Measurements from ENCODE around the gene UQCRHL. TPM values are rescaled to one million over a fixed set of nuclear protein-coding genes. Genes with fewer than 3 reads are reported as not detected.
"Not testable (repeated sequence)": the region's sequence is repeated elsewhere in the genome, so short reads cannot be mapped to it uniquely, and the experiment has no call there.

Gene UQCRHL
- total RNA-seq, 1 donor from 2014 or later, result 4.7 TPM

- peak overlapping the region; percentile 97 for H3K27ac ChIP-seq (ENCODE audit: low read depth, low read length)
- H3K4me1 ChIP-seq (ENCODE audit: control insufficient read depth in 3 of 3, insufficient read depth in 3 of 3, low read length in 3 of 3), result peaks cover 26 to 37% (median 31%) of the 10 kb centered on the region in 3 donors
- H3K27me3 ChIP-seq (ENCODE audit: control insufficient read depth in 3 of 3, insufficient read depth in 3 of 3, low read length in 3 of 3), result no peaks in the 10 kb centered on the region
- peak overlapping the region; percentile 98 to 99 (median 99) for H3K9ac ChIP-seq (ENCODE audit: low read depth in 1 of 3, low read length in 3 of 3)
- H3K9me3 ChIP-seq (ENCODE audit: control insufficient read depth in 3 of 3, low read length in 3 of 3), result no peaks in the 10 kb centered on the region
- H3K4me3 ChIP-seq (ENCODE audit: low read length in 3 of 3), result peak overlapping the region; percentile 84 to 95 (median 94)
- no peaks in the 10 kb centered on the region for H3K36me3 ChIP-seq (ENCODE audit: control insufficient read depth in 3 of 3, insufficient read depth in 3 of 3, low read length in 3 of 3)
Measured at GRCh38 chr1:15848143-15848928, 40.9 kb upstream of the UQCRHL start.

GRCh38 chr1:15847893-15848142, 40.4 kb upstream of the UQCRHL start:
- H3K27me3 ChIP-seq (ENCODE audit: control insufficient read depth in 3 of 3, insufficient read depth in 3 of 3, low read length in 3 of 3), result no peaks in the 10 kb centered on the region
- H3K9me3 ChIP-seq (ENCODE audit: control insufficient read depth in 3 of 3, low read length in 3 of 3), result no peaks in the 10 kb centered on the region
- H3K36me3 ChIP-seq (ENCODE audit: control insufficient read depth in 3 of 3, insufficient read depth in 3 of 3, low read length in 3 of 3), result no peaks in the 10 kb centered on the region
- peak overlapping the region; percentile 97 for H3K27ac ChIP-seq (ENCODE audit: low read depth, low read length)
- peak overlapping the region; percentile 98 to 99 (median 99) for H3K9ac ChIP-seq (ENCODE audit: low read depth in 1 of 3, low read length in 3 of 3)
- H3K4me3 ChIP-seq (ENCODE audit: low read length in 3 of 3), result peak overlapping the region; percentile 84 to 95 (median 94)
- peaks cover 26 to 35% (median 29%) of the 10 kb centered on the region in 3 donors for H3K4me1 ChIP-seq (ENCODE audit: control insufficient read depth in 3 of 3, insufficient read depth in 3 of 3, low read length in 3 of 3)

GRCh38 chr1:15847100-15847892, 39.8 kb upstream of the UQCRHL start, which contains the start of gene SPEN:
Gene SPEN (plus strand): TSS chr1:15847707. CDS start chr1:15848068, 361 bp downstream.
- Histone ChIP-seq H3K27ac (ENCODE audit: low read depth, low read length) (peak within 1 kb of the TSS; percentile 97), H3K4me3 (ENCODE audit: low read length in 3 of 3) (peak within 1 kb of the TSS; percentile 84 to 96 (median 94)), H3K4me1 (ENCODE audit: control insufficient read depth in 3 of 3, insufficient read depth in 3 of 3, low read length in 3 of 3) (peaks cover 24 to 30% (median 27%) of the 10 kb centered on the region in 3 donors)

GRCh38 chr1:15846056-15846455, 38.6 kb upstream of the UQCRHL start:
- peaks cover 17 to 20% (median 17%) of the 10 kb centered on the region in 3 donors for H3K4me1 ChIP-seq (ENCODE audit: control insufficient read depth in 3 of 3, insufficient read depth in 3 of 3, low read length in 3 of 3)
- not testable (repeated sequence) for H3K27ac ChIP-seq (ENCODE audit: low read depth, low read length); H3K9me3 ChIP-seq (ENCODE audit: control insufficient read depth in 3 of 3, low read length in 3 of 3); H3K9ac ChIP-seq (ENCODE audit: low read depth in 1 of 3, low read length in 3 of 3); H3K27me3 ChIP-seq (ENCODE audit: control insufficient read depth in 3 of 3, insufficient read depth in 3 of 3, low read length in 3 of 3); H3K4me3 ChIP-seq (ENCODE audit: low read length in 3 of 3); H3K36me3 ChIP-seq (ENCODE audit: control insufficient read depth in 3 of 3, insufficient read depth in 3 of 3, low read length in 3 of 3)

More at GRCh38 chr1:15847100-15847892, 39.8 kb upstream of the UQCRHL start, which contains the start of gene SPEN:
- no peaks in the 10 kb centered on the region for H3K36me3 ChIP-seq (ENCODE audit: control insufficient read depth in 3 of 3, insufficient read depth in 3 of 3, low read length in 3 of 3)
- peak within 1 kb of the TSS; percentile 99 for H3K9ac ChIP-seq (ENCODE audit: low read depth in 1 of 3, low read length in 3 of 3)
- H3K9me3 ChIP-seq (ENCODE audit: control insufficient read depth in 3 of 3, low read length in 3 of 3), result no peaks in the 10 kb centered on the region
- H3K27me3 ChIP-seq (ENCODE audit: control insufficient read depth in 3 of 3, insufficient read depth in 3 of 3, low read length in 3 of 3), result no peaks in the 10 kb centered on the region

- Histone ChIP-seq H3K9ac (ENCODE audit: low read depth in 1 of 3, low read length in 3 of 3) (peak overlapping the region in 1 of 3 donors; percentile 20), H3K9me3 (ENCODE audit: control insufficient read depth in 3 of 3, low read length in 3 of 3) (no peaks in the 10 kb centered on the region), H3K4me3 (ENCODE audit: low read length in 3 of 3) (no peak overlapping the region), H3K27ac (ENCODE audit: low read depth, low read length) (peak overlapping the region; percentile 41), H3K36me3 (ENCODE audit: control insufficient read depth in 3 of 3, insufficient read depth in 3 of 3, low read length in 3 of 3) (no peaks in the 10 kb centered on the region), H3K27me3 (ENCODE audit: control insufficient read depth in 3 of 3, insufficient read depth in 3 of 3, low read length in 3 of 3) (no peaks in the 10 kb centered on the region), H3K4me1 (ENCODE audit: control insufficient read depth in 3 of 3, insufficient read depth in 3 of 3, low read length in 3 of 3) (peaks cover 5 to 7% (median 6%) of the 10 kb centered on the region in 3 donors)
Measured at GRCh38 chr1:15843826-15844572, 36.5 kb upstream of the UQCRHL start.

GRCh38 chr1:15838721-15839120, 31.3 kb upstream of the UQCRHL start:
- H3K4me3 ChIP-seq (ENCODE audit: low read length in 3 of 3), result no peak overlapping the region

GRCh38 chr1:15837931-15838330, 30.5 kb upstream of the UQCRHL start:
- Histone ChIP-seq H3K4me1 (ENCODE audit: control insufficient read depth in 3 of 3, insufficient read depth in 3 of 3, low read length in 3 of 3) (peaks cover 3 to 8% (median 6%) of the 10 kb centered on the region in 3 donors), H3K27me3 (ENCODE audit: control insufficient read depth in 3 of 3, insufficient read depth in 3 of 3, low read length in 3 of 3) (no peaks in the 10 kb centered on the region), H3K27ac (ENCODE audit: low read depth, low read length) (no peak overlapping the region), H3K4me3 (ENCODE audit: low read length in 3 of 3) (no peak overlapping the region), H3K36me3 (ENCODE audit: control insufficient read depth in 3 of 3, insufficient read depth in 3 of 3, low read length in 3 of 3) (no peaks in the 10 kb centered on the region), H3K9me3 (ENCODE audit: control insufficient read depth in 3 of 3, low read length in 3 of 3) (no peaks in the 10 kb centered on the region), H3K9ac (ENCODE audit: low read depth in 1 of 3, low read length in 3 of 3) (no peak overlapping the region)

More at GRCh38 chr1:15838721-15839120, 31.3 kb upstream of the UQCRHL start:
- peaks cover 0 to 7% (median 2%) of the 10 kb centered on the region in 3 donors for H3K4me1 ChIP-seq (ENCODE audit: control insufficient read depth in 3 of 3, insufficient read depth in 3 of 3, low read length in 3 of 3)
- no peaks in the 10 kb centered on the region for H3K9me3 ChIP-seq (ENCODE audit: control insufficient read depth in 3 of 3, low read length in 3 of 3)
- H3K36me3 ChIP-seq (ENCODE audit: control insufficient read depth in 3 of 3, insufficient read depth in 3 of 3, low read length in 3 of 3), result no peaks in the 10 kb centered on the region
- no peak overlapping the region for H3K9ac ChIP-seq (ENCODE audit: low read depth in 1 of 3, low read length in 3 of 3)
- no peaks in the 10 kb centered on the region for H3K27me3 ChIP-seq (ENCODE audit: control insufficient read depth in 3 of 3, insufficient read depth in 3 of 3, low read length in 3 of 3)
- no peak overlapping the region for H3K27ac ChIP-seq (ENCODE audit: low read depth, low read length)

GRCh38 chr1:15836772-15837669, 29.6 kb upstream of the UQCRHL start:
- Histone ChIP-seq H3K4me3 (ENCODE audit: low read length in 3 of 3) (peak overlapping the region in 2 of 3 donors; percentile 13 to 77), H3K27ac (ENCODE audit: low read depth, low read length) (peak overlapping the region; percentile 100), H3K4me1 (ENCODE audit: control insufficient read depth in 3 of 3, insufficient read depth in 3 of 3, low read length in 3 of 3) (peaks cover 3 to 16% (median 6%) of the 10 kb centered on the region in 3 donors), H3K9ac (ENCODE audit: low read depth in 1 of 3, low read length in 3 of 3) (peak overlapping the region in 1 of 3 donors; percentile 6), H3K36me3 (ENCODE audit: control insufficient read depth in 3 of 3, insufficient read depth in 3 of 3, low read length in 3 of 3) (no peaks in the 10 kb centered on the region), H3K9me3 (ENCODE audit: control insufficient read depth in 3 of 3, low read length in 3 of 3) (no peaks in the 10 kb centered on the region), H3K27me3 (ENCODE audit: control insufficient read depth in 3 of 3, insufficient read depth in 3 of 3, low read length in 3 of 3) (no peaks in the 10 kb centered on the region)

GRCh38 chr1:15836511-15836771, 29.0 kb upstream of the UQCRHL start:
- H3K27me3 ChIP-seq (ENCODE audit: control insufficient read depth in 3 of 3, insufficient read depth in 3 of 3, low read length in 3 of 3); H3K9me3 ChIP-seq (ENCODE audit: control insufficient read depth in 3 of 3, low read length in 3 of 3); H3K36me3 ChIP-seq (ENCODE audit: control insufficient read depth in 3 of 3, insufficient read depth in 3 of 3, low read length in 3 of 3): not testable (repeated sequence)
- Histone ChIP-seq H3K27ac (ENCODE audit: low read depth, low read length) (peak overlapping the region; percentile 100), H3K4me1 (ENCODE audit: control insufficient read depth in 3 of 3, insufficient read depth in 3 of 3, low read length in 3 of 3) (peaks cover 3 to 16% (median 6%) of the 10 kb centered on the region in 3 donors), H3K4me3 (ENCODE audit: low read length in 3 of 3) (peak overlapping the region; percentile 77 to 94 (median 92)), H3K9ac (ENCODE audit: low read depth in 1 of 3, low read length in 3 of 3) (peak overlapping the region; percentile 95 to 100 (median 99))

Data from skeletal muscle tissue (tissue), 4 donors.